HepG2 (cell line): ENCODE measurements around the gene INTS4. TPM values are rescaled to one million over a fixed set of nuclear protein-coding genes. Genes with fewer than 3 reads are reported as not detected.
"Not testable (repeated sequence)": the region's sequence is repeated elsewhere in the genome, so short reads cannot be mapped to it uniquely, and the experiment has no call there.

Experiments used
- FOSL2 ChIP-seq: sonication (generic); formaldehyde crosslinking; IDR thresholded peaks from 2 replicates; pipeline ENCODE4 v1.4.0; 2020; ENCODE audit warnings: missing genetic modification reagents
- FOXP1 ChIP-seq, 2 experiments: fragments of 450-650 bp in 1 of 2; IDR thresholded peaks; 2 replicates each; pipeline ENCODE4 v1.6.1; 2017 to 2018; ENCODE audit warnings: antibody characterized with exemption in 1 of 2
- GFI1 ChIP-seq: sonication (generic); formaldehyde crosslinking; IDR thresholded peaks from 2 replicates; pipeline ENCODE4 v1.5.0; 2020; ENCODE audit warnings: missing genetic modification reagents, mild to moderate bottlenecking, borderline replicate concordance
- HMG20A ChIP-seq: IDR thresholded peaks from 2 replicates; pipeline ENCODE4 v1.6.1; 2016; ENCODE audit warnings: borderline replicate concordance
- LCORL ChIP-seq, 2 experiments: fragments of 450-650 bp in 1 of 2; sonication (generic) in 1 of 2; formaldehyde crosslinking in 1 of 2; IDR thresholded peaks; 2 replicates each; pipeline versions ENCODE4 v1.5.0 to v1.6.1; 2017 to 2020; ENCODE audit warnings: antibody characterized with exemption in 1 of 2, missing genetic modification reagents in 1 of 2
- MAFK ChIP-seq, 2 experiments: IDR thresholded peaks in 1 of 2; conservative IDR thresholded peaks in 1 of 2; 2 replicates each; pipeline ENCODE4 v1.6.1; 2011; ENCODE audit warnings: improper control_type of control experiment in 2 of 2, low read length in 2 of 2
- MEIS1 ChIP-seq: sonication (generic); formaldehyde crosslinking; IDR thresholded peaks from 2 replicates; pipeline ENCODE4 v1.9.0; 2021; ENCODE audit warnings: mild to moderate bottlenecking, missing genetic modification reagents, moderate library complexity, borderline replicate concordance
- ZNF124 ChIP-seq: sonication (generic); formaldehyde crosslinking; IDR thresholded peaks from 2 replicates; pipeline ENCODE4 v1.4.0; 2020; ENCODE audit warnings: missing genetic modification reagents
- ZNF331 ChIP-seq: sonication (generic); formaldehyde crosslinking; IDR thresholded peaks from 2 replicates; pipeline ENCODE4 v1.4.0; 2020; ENCODE audit warnings: missing genetic modification reagents
- polyA plus RNA-seq, 8 experiments: library from polyadenylated mRNA; depleted of rRNA in 3 of 8; stranded (reverse) in 7 of 8; unstranded in 1 of 8; fragments of >200 nt; fragmentation: Illumina TruSeq in 4 of 8; extraction: Trizol in 4 of 8; gene quantifications; 2 replicates each; pipeline versions ENCODE4 v1.2.1 to v1.2.3, GENCODE V29; 2011 to 2016; ENCODE audit warnings: low read depth in 4 of 8, missing spikeins in 1 of 8, mixed read lengths in 1 of 8; ENCODE audit not compliant: insufficient read depth in 1 of 8
- total RNA-seq, 5 experiments: library from RNA; depleted of rRNA; stranded (reverse); fragments of >200 nt; fragmentation: Illumina TruSeq; extraction: Trizol; gene quantifications; 2 replicates each; pipeline ENCODE4 v1.2.3, GENCODE V29; 2016; ENCODE audit warnings: low read depth in 1 of 5
- TF ChIP-seq, protein P1 (sequence below): sonication (generic); formaldehyde crosslinking; IDR thresholded peaks from 2 replicates; pipeline ENCODE4 v1.4.0; 2020; ENCODE audit warnings: missing genetic modification reagents
- TF ChIP-seq, protein P2 (sequence below): sonication (generic); formaldehyde crosslinking; IDR thresholded peaks from 2 replicates; pipeline ENCODE4 v1.4.0; 2020; ENCODE audit warnings: low read depth, missing genetic modification reagents
- TF ChIP-seq, protein P3 (sequence below): sonication (generic); formaldehyde crosslinking; IDR thresholded peaks from 2 replicates; pipeline ENCODE4 v1.5.1; 2020; ENCODE audit warnings: mild to moderate bottlenecking, missing genetic modification reagents, borderline replicate concordance
- TF ChIP-seq, protein P4 (sequence below): IDR thresholded peaks from 2 replicates; pipeline ENCODE4 v1.6.1; 2016; ENCODE audit warnings: low read depth, borderline replicate concordance
- TF ChIP-seq, protein P5 (sequence below): sonication (generic); formaldehyde crosslinking; IDR thresholded peaks from 2 replicates; pipeline ENCODE4 v1.8.0; 2022; ENCODE audit warnings: missing genetic modification reagents, mild to moderate bottlenecking, moderate library complexity, borderline replicate concordance

Gene INTS4
- total and polyA plus RNA-seq, 2 of the 13 experiments (the other 11 are each of a cell fraction or from before 2014, with no cell fraction given) = 37.3 to 44.8 TPM

DNA sequence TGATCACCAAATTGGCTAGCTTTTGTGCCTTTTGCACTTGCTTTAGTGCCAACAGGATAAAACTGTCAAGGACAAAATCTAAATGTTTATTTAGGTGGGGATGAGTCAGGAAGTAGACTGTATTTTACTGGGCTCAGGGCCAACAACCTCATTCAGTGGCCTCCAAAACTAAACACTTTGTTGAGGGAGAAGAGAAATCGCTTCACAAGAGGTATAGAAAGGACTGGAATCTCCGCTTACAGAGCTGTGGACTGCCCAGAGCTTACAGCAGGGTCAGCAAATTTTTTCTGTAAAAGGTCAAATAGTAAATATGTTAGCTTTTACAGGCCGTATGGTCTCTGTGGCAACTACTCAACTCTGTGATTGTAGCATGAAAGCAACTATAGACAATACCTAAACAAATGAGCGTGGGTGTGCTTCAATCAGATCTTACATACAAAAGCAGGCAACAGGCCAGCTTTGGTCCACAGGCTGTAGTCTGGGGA, 80.1 kb downstream of the INTS4 start (continued):
- not testable (repeated sequence) for TF ChIP-seq FOXP1, LCORL (IDR thresholded peaks at IDR 0.05)
- TF ChIP-seq FOXP1 (CRISPR knock-in tag; IDR thresholded peaks at IDR 0.05) (0 out of 2 replicates have a peak, but pooled peaks have one; percentile 4), FOSL2 (peak; percentile 84), GFI1 (CRISPR knock-in tag) (peak; percentile 47; the same call in 1 of the 2 replicates), ZNF124 (CRISPR knock-in tag) (0 out of 2 replicates have a peak, but pooled peaks have one; percentile 45), HMG20A (CRISPR knock-in tag) (peak; percentile 78; the same call in 1 of the 2 replicates), MAFK (conservative IDR thresholded peaks at IDR 0.05 in 1 of 2, IDR thresholded peaks at IDR 0.05 in 1 of 2; ENCODE audit: low read length in 2 of 2) (peak; percentile 91 to 97), ZNF331 (CRISPR knock-in tag) (peak; percentile 41; the same call in 1 of the 2 replicates), MEIS1 (CRISPR knock-in tag) (0 out of 2 replicates have a peak, but pooled peaks have one; percentile 42), LCORL (CRISPR knock-in tag; IDR thresholded peaks at IDR 0.05) (peak; percentile 48; the same call in 1 of the 2 replicates)
- TF ChIP-seq, protein P1, sequence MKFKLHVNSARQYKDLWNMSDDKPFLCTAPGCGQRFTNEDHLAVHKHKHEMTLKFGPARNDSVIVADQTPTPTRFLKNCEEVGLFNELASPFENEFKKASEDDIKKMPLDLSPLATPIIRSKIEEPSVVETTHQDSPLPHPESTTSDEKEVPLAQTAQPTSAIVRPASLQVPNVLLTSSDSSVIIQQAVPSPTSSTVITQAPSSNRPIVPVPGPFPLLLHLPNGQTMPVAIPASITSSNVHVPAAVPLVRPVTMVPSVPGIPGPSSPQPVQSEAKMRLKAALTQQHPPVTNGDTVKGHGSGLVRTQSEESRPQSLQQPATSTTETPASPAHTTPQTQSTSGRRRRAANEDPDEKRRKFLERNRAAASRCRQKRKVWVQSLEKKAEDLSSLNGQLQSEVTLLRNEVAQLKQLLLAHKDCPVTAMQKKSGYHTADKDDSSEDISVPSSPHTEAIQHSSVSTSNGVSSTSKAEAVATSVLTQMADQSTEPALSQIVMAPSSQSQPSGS = 0 out of 2 replicates have a peak, but pooled peaks have one; percentile 12
- TF ChIP-seq, protein P2, sequence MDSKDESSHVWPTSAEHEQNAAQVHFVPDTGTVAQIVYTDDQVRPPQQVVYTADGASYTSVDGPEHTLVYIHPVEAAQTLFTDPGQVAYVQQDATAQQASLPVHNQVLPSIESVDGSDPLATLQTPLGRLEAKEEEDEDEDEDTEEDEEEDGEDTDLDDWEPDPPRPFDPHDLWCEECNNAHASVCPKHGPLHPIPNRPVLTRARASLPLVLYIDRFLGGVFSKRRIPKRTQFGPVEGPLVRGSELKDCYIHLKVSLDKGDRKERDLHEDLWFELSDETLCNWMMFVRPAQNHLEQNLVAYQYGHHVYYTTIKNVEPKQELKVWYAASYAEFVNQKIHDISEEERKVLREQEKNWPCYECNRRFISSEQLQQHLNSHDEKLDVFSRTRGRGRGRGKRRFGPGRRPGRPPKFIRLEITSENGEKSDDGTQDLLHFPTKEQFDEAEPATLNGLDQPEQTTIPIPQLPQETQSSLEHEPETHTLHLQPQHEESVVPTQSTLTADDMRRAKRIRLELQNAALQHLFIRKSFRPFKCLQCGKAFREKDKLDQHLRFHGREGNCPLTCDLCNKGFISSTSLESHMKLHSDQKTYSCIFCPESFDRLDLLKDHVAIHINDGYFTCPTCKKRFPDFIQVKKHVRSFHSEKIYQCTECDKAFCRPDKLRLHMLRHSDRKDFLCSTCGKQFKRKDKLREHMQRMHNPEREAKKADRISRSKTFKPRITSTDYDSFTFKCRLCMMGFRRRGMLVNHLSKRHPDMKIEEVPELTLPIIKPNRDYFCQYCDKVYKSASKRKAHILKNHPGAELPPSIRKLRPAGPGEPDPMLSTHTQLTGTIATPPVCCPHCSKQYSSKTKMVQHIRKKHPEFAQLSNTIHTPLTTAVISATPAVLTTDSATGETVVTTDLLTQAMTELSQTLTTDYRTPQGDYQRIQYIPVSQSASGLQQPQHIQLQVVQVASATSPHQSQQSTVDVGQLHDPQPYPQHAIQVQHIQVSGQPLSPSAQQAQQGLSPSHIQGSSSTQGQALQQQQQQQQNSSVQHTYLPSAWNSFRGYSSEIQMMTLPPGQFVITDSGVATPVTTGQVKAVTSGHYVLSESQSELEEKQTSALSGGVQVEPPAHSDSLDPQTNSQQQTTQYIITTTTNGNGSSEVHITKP = 0 out of 2 replicates have a peak, but pooled peaks have one; percentile 19
- TF ChIP-seq, protein P3, sequence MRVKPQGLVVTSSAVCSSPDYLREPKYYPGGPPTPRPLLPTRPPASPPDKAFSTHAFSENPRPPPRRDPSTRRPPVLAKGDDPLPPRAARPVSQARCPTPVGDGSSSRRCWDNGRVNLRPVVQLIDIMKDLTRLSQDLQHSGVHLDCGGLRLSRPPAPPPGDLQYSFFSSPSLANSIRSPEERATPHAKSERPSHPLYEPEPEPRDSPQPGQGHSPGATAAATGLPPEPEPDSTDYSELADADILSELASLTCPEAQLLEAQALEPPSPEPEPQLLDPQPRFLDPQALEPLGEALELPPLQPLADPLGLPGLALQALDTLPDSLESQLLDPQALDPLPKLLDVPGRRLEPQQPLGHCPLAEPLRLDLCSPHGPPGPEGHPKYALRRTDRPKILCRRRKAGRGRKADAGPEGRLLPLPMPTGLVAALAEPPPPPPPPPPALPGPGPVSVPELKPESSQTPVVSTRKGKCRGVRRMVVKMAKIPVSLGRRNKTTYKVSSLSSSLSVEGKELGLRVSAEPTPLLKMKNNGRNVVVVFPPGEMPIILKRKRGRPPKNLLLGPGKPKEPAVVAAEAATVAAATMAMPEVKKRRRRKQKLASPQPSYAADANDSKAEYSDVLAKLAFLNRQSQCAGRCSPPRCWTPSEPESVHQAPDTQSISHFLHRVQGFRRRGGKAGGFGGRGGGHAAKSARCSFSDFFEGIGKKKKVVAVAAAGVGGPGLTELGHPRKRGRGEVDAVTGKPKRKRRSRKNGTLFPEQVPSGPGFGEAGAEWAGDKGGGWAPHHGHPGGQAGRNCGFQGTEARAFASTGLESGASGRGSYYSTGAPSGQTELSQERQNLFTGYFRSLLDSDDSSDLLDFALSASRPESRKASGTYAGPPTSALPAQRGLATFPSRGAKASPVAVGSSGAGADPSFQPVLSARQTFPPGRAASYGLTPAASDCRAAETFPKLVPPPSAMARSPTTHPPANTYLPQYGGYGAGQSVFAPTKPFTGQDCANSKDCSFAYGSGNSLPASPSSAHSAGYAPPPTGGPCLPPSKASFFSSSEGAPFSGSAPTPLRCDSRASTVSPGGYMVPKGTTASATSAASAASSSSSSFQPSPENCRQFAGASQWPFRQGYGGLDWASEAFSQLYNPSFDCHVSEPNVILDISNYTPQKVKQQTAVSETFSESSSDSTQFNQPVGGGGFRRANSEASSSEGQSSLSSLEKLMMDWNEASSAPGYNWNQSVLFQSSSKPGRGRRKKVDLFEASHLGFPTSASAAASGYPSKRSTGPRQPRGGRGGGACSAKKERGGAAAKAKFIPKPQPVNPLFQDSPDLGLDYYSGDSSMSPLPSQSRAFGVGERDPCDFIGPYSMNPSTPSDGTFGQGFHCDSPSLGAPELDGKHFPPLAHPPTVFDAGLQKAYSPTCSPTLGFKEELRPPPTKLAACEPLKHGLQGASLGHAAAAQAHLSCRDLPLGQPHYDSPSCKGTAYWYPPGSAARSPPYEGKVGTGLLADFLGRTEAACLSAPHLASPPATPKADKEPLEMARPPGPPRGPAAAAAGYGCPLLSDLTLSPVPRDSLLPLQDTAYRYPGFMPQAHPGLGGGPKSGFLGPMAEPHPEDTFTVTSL (CRISPR knock-in tag) = peak; percentile 73; the same call in 1 of the 2 replicates
- TF ChIP-seq, protein P4, sequence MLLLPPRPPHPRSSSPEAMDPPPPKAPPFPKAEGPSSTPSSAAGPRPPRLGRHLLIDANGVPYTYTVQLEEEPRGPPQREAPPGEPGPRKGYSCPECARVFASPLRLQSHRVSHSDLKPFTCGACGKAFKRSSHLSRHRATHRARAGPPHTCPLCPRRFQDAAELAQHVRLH = 0 out of 2 replicates have a peak, but pooled peaks have one; percentile 12
- TF ChIP-seq, protein P5, sequence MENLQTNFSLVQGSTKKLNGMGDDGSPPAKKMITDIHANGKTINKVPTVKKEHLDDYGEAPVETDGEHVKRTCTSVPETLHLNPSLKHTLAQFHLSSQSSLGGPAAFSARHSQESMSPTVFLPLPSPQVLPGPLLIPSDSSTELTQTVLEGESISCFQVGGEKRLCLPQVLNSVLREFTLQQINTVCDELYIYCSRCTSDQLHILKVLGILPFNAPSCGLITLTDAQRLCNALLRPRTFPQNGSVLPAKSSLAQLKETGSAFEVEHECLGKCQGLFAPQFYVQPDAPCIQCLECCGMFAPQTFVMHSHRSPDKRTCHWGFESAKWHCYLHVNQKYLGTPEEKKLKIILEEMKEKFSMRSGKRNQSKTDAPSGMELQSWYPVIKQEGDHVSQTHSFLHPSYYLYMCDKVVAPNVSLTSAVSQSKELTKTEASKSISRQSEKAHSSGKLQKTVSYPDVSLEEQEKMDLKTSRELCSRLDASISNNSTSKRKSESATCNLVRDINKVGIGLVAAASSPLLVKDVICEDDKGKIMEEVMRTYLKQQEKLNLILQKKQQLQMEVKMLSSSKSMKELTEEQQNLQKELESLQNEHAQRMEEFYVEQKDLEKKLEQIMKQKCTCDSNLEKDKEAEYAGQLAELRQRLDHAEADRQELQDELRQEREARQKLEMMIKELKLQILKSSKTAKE (CRISPR knock-in tag) = 0 out of 2 replicates have a peak, but pooled peaks have one; percentile 16
